Neutrophil (primary cell): ENCODE data around the gene ENOX1.

Source experiments
- H3K27ac ChIP-seq: fragments of 200-600 bp; sonication (generic); 2 replicates; pipeline ENCODE4 v1.5.1; 2016; ENCODE audit warnings: mild to moderate bottlenecking, moderate library complexity
- H3K27me3 ChIP-seq: fragments of 200-600 bp; sonication (generic); 2 replicates; pipeline ENCODE4 v1.6.0; 2016; ENCODE audit warnings: mild to moderate bottlenecking
- H3K36me3 ChIP-seq: fragments of 200-600 bp; sonication (generic); 2 replicates; pipeline ENCODE4 v1.5.1; 2017
- H3K4me1 ChIP-seq, 2 experiments: fragments of 200-600 bp in 1 of 2; sonication (generic) in 1 of 2; 1 replicate in 1 of 2; 2 replicates in 1 of 2; pipeline versions ENCODE4 v1.5.1 to v1.6.1; 2013 to 2016; ENCODE audit warnings: low read depth in 1 of 2, low read length in 1 of 2, mild to moderate bottlenecking in 1 of 2, moderate library complexity in 1 of 2; ENCODE audit not compliant: control insufficient read depth in 1 of 2, insufficient read depth in 1 of 2
- H3K4me3 ChIP-seq, 2 experiments: fragments of 200-600 bp in 1 of 2; sonication (generic) in 1 of 2; 1 replicate in 1 of 2; 2 replicates in 1 of 2; pipeline ENCODE4 v1.5.1; 2013 to 2016; ENCODE audit warnings: low read depth in 1 of 2, low read length in 1 of 2, mild to moderate bottlenecking in 1 of 2, moderate library complexity in 1 of 2
- H3K9me3 ChIP-seq: fragments of 200-600 bp; sonication (generic); 2 replicates; pipeline ENCODE4 v1.5.1; 2016
- CTCF ChIP-seq: fragments of 200-600 bp; sonication (generic); IDR thresholded peaks from 2 replicates; pipeline ENCODE4 v1.5.1; 2016; ENCODE audit warnings: antibody characterized with exemption

ENOX1 gene

GRCh38 chr13:43291287-43292060 lies 495.3 kb downstream of the ENOX1 start:
- no peaks in the 10 kb centered on the region for H3K36me3 ChIP-seq
- H3K4me1 ChIP-seq, result no peaks in the 10 kb centered on the region
- TF ChIP-seq CTCF, result no peak
- H3K27me3 ChIP-seq, result no peaks in the 10 kb centered on the region
- H3K27ac ChIP-seq, result no peak overlapping the region
- H3K4me3 ChIP-seq, result no peak overlapping the region
- no peaks in the 10 kb centered on the region for H3K9me3 ChIP-seq

GRCh38 chr13:43289470-43290255 lies 497.1 kb downstream of the ENOX1 start:
- H3K27me3 ChIP-seq, result no peaks in the 10 kb centered on the region
- no peak for TF ChIP-seq CTCF
- H3K4me3 ChIP-seq, result no peak overlapping the region
- H3K4me1 ChIP-seq, result no peaks in the 10 kb centered on the region
- H3K36me3 ChIP-seq, result no peaks in the 10 kb centered on the region
- no peak overlapping the region for H3K27ac ChIP-seq
- H3K9me3 ChIP-seq, result no peaks in the 10 kb centered on the region

GRCh38 chr13:43286751-43287150 lies 500.0 kb downstream of the ENOX1 start:
- no peaks in the 10 kb centered on the region for H3K36me3 ChIP-seq
- no peaks in the 10 kb centered on the region for H3K4me1 ChIP-seq
- TF ChIP-seq CTCF, result no peak
- no peak overlapping the region for H3K27ac ChIP-seq
- no peaks in the 10 kb centered on the region for H3K27me3 ChIP-seq
- no peaks in the 10 kb centered on the region for H3K9me3 ChIP-seq
- H3K4me3 ChIP-seq, result no peak overlapping the region

GRCh38 chr13:43285933-43286597 lies 500.7 kb downstream of the ENOX1 start:
- Histone ChIP-seq H3K9me3 (no peaks in the 10 kb centered on the region), H3K27me3 (no peaks in the 10 kb centered on the region)
- no peak for TF ChIP-seq CTCF

GRCh38 chr13:43284162-43284561 lies 502.6 kb downstream of the ENOX1 start:
- H3K27me3 ChIP-seq, result no peaks in the 10 kb centered on the region
- no peaks in the 10 kb centered on the region for H3K36me3 ChIP-seq
- no peaks in the 10 kb centered on the region for H3K9me3 ChIP-seq
- TF ChIP-seq CTCF, result no peak
- H3K4me3 ChIP-seq, result no peak overlapping the region
- H3K27ac ChIP-seq, result no peak overlapping the region
- no peaks in the 10 kb centered on the region for H3K4me1 ChIP-seq

More at GRCh38 chr13:43285933-43286597, 500.7 kb downstream of the ENOX1 start:
- H3K27ac ChIP-seq, result no peak overlapping the region
- no peak overlapping the region for H3K4me3 ChIP-seq
- H3K36me3 ChIP-seq, result no peaks in the 10 kb centered on the region
- no peaks in the 10 kb centered on the region for H3K4me1 ChIP-seq
